HG03025 (cell line): Measurements from ENCODE around the gene HPDL.
A peak's percentile ranks its signal among the peaks of the same experiment; 100 is the strongest.
"Not testable (repeated sequence)": the region's sequence is repeated elsewhere in the genome, so short reads cannot be mapped to it uniquely, and the experiment has no call there.

Experiments used
- ATAC-seq: cut with Tn5 transposase; IDR thresholded peaks from one replicate; pipeline ENCODE4 v1.9.1; 2021; ENCODE audit warnings: mild to moderate bottlenecking, moderate library complexity; ENCODE audit not compliant: unreplicated experiment, low FRiP score

Gene HPDL

GRCh38 chr1:45348966-45349677 lies 22.4 kb downstream of the HPDL start:
- ATAC-seq: no peak

GRCh38 chr1:45351508-45351907 lies 24.8 kb downstream of the HPDL start:
- no peak for ATAC-seq

GRCh38 chr1:45353685-45354084 lies 27.0 kb downstream of the HPDL start:
- no peak for ATAC-seq

DNA sequence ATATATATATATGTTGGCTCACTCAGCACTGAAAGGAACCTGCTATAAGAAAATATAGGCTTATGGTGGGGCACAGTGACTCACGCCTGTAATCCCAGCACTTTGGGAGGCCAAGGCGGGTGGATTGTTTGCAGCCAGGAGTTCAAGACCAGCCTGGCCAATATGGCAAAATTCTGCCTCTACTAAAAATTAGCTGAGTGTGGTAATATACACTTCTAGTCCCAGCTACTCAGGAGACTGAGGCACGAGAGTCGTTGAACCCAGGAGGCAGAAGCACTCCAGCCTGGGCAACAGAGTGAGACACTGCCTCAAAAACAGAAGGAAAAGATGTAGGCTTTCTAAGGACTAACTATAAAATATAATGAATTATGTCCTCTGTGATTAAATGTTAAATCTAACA lies 28.1 kb downstream of the HPDL start:
- ATAC-seq: no peak

- no peak for ATAC-seq
Measured at GRCh38 chr1:45355683-45356082, 29.0 kb downstream of the HPDL start.

- ATAC-seq: no peak
Measured at GRCh38 chr1:45356186-45356585, 29.5 kb downstream of the HPDL start.

DNA sequence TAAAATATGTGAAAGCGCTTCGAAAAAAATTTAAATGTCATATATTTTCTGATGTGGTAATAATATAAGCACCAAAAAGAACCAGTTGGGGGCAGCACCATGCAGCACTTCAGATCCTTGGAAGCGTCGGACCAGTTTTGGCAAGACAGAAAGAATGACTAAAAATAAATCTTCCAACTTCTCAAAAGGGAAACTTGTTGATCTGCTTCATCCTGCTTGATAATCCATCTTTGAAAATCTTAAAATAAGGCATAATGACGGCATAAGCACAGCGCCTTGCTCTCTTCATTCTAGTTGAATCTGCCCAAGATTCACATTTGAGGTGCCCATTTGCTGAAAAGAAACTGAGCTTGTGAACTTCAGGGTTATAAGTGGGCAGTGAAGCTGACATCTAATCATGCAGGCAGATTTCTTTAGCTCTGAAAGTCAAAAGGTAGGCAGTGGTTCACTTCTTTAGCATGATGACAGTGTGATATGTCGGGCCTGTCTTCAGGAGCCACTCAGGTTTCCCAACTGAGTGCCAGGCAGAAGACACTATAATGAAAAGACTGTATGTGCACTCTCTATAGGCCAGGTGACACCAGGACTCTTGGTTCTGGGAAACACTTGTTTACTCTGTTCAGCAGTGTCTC lies 33.3 kb downstream of the HPDL start:
- no peak for ATAC-seq

- ATAC-seq: not testable (repeated sequence)
Measured at GRCh38 chr1:45360981-45361380, 34.3 kb downstream of the HPDL start.

DNA sequence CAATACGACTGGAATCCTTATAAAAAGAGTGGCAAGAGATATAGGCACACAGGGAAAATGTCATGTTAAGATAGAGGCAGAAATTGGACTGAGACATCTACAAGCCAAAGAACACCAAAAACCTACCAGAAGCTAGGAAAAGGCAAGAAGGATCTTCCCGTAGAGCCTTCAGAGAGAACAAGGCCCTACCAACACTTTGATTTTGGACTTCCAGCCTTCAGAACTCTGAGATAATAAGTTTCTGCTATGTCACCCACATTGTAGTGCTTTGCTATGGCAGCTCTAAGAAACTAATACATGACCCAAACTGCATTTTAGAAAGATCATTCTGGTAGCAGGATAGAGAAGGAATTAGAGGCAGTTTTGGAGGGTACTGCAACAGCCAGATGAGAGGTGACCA lies 37.6 kb downstream of the HPDL start:
- no peak for ATAC-seq

DNA sequence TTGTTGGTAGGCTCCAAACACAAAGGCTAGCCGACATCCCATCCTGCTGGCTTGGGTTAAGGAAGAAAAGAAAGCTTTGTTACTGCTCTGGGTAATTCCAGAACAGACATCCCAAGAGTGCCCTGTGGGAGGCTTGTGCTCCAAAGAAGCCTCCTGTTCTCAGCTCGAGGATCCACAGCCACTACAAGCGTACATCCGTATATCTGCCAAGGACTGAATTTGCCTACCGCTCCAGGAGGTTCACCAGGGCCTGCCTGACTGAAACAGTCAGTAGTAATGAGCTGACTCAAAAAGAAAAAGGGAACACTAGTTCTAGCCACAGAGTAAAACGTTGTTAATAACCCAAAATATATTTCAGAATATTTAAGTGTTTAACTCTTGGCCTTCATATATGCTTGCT lies 38.4 kb downstream of the HPDL start:
- peak; percentile 61 for ATAC-seq

- ATAC-seq: no peak
Measured at GRCh38 chr1:45370575-45370974, 43.9 kb downstream of the HPDL start.

DNA sequence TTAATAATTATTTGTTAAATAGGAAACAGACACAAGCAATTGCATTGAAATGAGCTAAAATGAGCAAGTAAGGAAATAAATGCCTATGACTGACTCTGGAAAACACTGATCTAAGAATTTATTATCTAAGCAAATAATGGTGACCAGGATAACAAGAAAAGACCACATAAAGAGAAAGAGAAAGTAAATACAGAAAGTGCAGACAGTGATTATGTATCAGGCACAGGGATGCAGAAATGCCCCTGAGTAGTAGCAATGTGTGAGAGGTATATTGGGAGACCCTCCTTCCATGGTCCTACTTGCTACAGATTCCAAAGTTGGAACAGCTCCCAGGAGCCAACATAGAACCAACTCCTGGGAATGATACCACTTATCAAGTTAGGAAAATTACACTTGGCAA lies 46.9 kb downstream of the HPDL start:
- ATAC-seq: no peak

DNA sequence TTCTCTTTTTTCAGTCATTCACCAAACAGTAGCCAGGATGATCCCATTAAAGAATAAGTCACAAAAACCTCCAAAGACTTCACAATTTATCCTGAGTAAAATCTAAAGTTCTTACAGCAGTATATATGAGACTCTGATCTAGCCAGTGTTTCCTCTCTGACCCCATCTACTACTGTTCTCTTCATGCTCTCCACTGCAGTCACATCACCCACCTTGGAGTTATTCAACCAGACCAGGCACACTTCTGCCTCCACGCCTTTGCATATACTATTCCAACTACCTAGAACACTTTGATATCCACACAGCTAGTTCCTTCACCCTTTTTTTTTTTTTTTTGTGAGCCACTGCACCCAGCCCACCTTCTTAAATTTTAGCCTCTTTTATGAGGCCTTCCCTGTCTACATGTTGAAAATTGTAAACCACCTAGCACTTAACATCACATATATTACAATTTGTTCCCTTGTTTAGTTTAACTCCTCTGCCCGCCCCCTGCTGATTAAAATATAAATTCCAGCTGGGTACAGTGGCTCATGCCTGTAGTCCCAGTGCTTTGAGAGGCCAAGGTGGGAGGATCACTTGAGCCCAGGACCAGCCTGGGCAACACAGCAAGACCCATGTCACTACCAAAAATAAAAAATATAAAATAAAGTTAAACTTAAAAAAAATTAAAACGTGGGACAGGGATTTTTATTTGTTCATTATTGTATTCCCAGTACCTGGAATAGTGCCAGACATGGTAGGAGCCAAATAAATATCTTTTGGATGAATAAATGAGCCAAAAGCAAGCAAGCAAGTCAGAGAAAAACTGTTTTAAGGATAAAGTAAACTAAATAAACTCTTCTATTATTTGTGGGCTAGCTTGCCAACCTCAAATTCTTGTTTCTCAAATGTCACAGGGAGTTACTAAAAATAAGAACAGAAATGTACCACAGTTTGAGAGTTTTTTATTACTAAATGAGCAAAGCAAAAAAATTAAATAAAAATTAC lies 48.7 kb downstream of the HPDL start:
- ATAC-seq: no peak

- ATAC-seq: no peak
Measured at GRCh38 chr1:45378184-45378583, 51.5 kb downstream of the HPDL start.
